ENCODE measurements around the gene CYB5RL.
"Not testable (repeated sequence)": the region's sequence is repeated elsewhere in the genome, so short reads cannot be mapped to it uniquely, and the experiment has no call there.

Gene CYB5RL

GRCh38 chr1:54186056-54186455 lies 13.8 kb downstream of the CYB5RL start:
- DNase-seq (ENCODE audit: low read depth): no peak

GRCh38 chr1:54180701-54181360 lies 19.0 kb downstream of the CYB5RL start:
- no peak for DNase-seq (ENCODE audit: low read depth)

- DNase-seq (ENCODE audit: low read depth): no peak
These were observed 21.3 kb downstream of the CYB5RL start for GRCh38 chr1:54178296-54179070.

GRCh38 chr1:54177726-54178125 lies 22.1 kb downstream of the CYB5RL start:
- DNase-seq (ENCODE audit: low read depth): no peak

- no peak for DNase-seq (ENCODE audit: low read depth)
These were observed 23.1 kb downstream of the CYB5RL start for GRCh38 chr1:54176621-54177327.

GRCh38 chr1:54174106-54174505 lies 25.7 kb downstream of the CYB5RL start:
- DNase-seq (ENCODE audit: low read depth): no peak

- no peak for DNase-seq (ENCODE audit: low read depth)
These were observed 26.1 kb downstream of the CYB5RL start for GRCh38 chr1:54173681-54174080.

GRCh38 chr1:54172614-54173599 lies 26.9 kb downstream of the CYB5RL start:
- no peak for DNase-seq (ENCODE audit: low read depth)

GRCh38 chr1:54171606-54172005 lies 28.2 kb downstream of the CYB5RL start:
- no peak for DNase-seq (ENCODE audit: low read depth)

- no peak for DNase-seq (ENCODE audit: low read depth)
These were observed 28.8 kb downstream of the CYB5RL start for GRCh38 chr1:54171016-54171415.

GRCh38 chr1:54169068-54169467 lies 30.8 kb downstream of the CYB5RL start:
- no peak for DNase-seq (ENCODE audit: low read depth)

GRCh38 chr1:54168206-54168965 lies 31.4 kb downstream of the CYB5RL start:
- no peak for DNase-seq (ENCODE audit: low read depth)

GRCh38 chr1:54167422-54168139 lies 32.2 kb downstream of the CYB5RL start:
- no peak for DNase-seq (ENCODE audit: low read depth)

- not testable (repeated sequence) for DNase-seq (ENCODE audit: low read depth)
These were observed 33.5 kb downstream of the CYB5RL start for GRCh38 chr1:54166357-54166756.

- no peak for DNase-seq (ENCODE audit: low read depth)
These were observed 34.7 kb downstream of the CYB5RL start for GRCh38 chr1:54165146-54165545.

- DNase-seq (ENCODE audit: low read depth): no peak
These were observed 36.3 kb downstream of the CYB5RL start for GRCh38 chr1:54163573-54163972.

- DNase-seq (ENCODE audit: low read depth): no peak
These were observed 36.8 kb downstream of the CYB5RL start for GRCh38 chr1:54163051-54163450.

GRCh38 chr1:54161495-54162168 lies 38.2 kb downstream of the CYB5RL start:
- no peak for DNase-seq (ENCODE audit: low read depth)

GRCh38 chr1:54160351-54160750 lies 39.5 kb downstream of the CYB5RL start:
- no peak for DNase-seq (ENCODE audit: low read depth)
